ENCODE results near the gene GPR4. TPM values are rescaled to one million over a fixed set of nuclear protein-coding genes. Genes with fewer than 3 reads are reported as not detected.
A peak's percentile ranks its signal among the peaks of the same experiment; 100 is the strongest.

Gene GPR4
- total RNA-seq, 2 experiments from 2014 or later: 0.38 TPM; not detected in 1

- Histone ChIP-seq H3K27ac (ENCODE audit: low read depth, low read length, poor library complexity, severe bottlenecking) (no peak overlapping the region), H3K9me2 (ENCODE audit: insufficient read depth, low read length) (no peaks in the 10 kb centered on the region), H3K4me1 (ENCODE audit: insufficient read depth, low read length, poor library complexity, severe bottlenecking) (no peaks in the 10 kb centered on the region), H4K20me1 (ENCODE audit: insufficient read depth, low read length) (no peaks in the 10 kb centered on the region), H3K4me2 (ENCODE audit: low read length) (no peak overlapping the region), H3K79me2 (ENCODE audit: insufficient read depth, low read depth, low read length) (no peaks in the 10 kb centered on the region), H2AFZ (ENCODE audit: low read length) (no peak overlapping the region), H3K9me3 (ENCODE audit: low read length) (no peaks in the 10 kb centered on the region), H3K4me3 (ENCODE audit: low read depth, low read length, poor library complexity, severe bottlenecking) (no peak overlapping the region), H3K36me3 (ENCODE audit: insufficient read depth, low read length) (no peaks in the 10 kb centered on the region)
- BruUV-seq (replicated peaks): no TSS peak
- TF ChIP-seq EZH2phosphoT487 (IDR thresholded peaks at IDR 0.05; ENCODE audit: borderline replicate concordance, low read depth, low read length): no peak
- no peak for TF ChIP-seq CTCF (conservative IDR thresholded peaks at IDR 0.05; ENCODE audit: low read length)
- intact Hi-C loops (cut with micrococcal nuclease; ENCODE audit: unreplicated experiment): no loop called here
- DNase-seq (ENCODE audit: low spot score): no peak
- POLR2A ChIA-PET: no interaction called here
- CTCF ChIA-PET (ENCODE audit: unreplicated experiment): no interaction called here
Observed at GRCh38 chr19:45592366-45592765, 9.6 kb downstream of the GPR4 start.

- Histone ChIP-seq H2AFZ (ENCODE audit: low read length) (no peak overlapping the region), H3K4me2 (ENCODE audit: low read length) (no peak overlapping the region), H3K4me1 (ENCODE audit: insufficient read depth, low read length, poor library complexity, severe bottlenecking) (no peaks in the 10 kb centered on the region), H3K9me3 (ENCODE audit: low read length) (no peaks in the 10 kb centered on the region), H4K20me1 (ENCODE audit: insufficient read depth, low read length) (no peaks in the 10 kb centered on the region), H3K9me2 (ENCODE audit: insufficient read depth, low read length) (no peaks in the 10 kb centered on the region), H3K79me2 (ENCODE audit: insufficient read depth, low read depth, low read length) (no peaks in the 10 kb centered on the region), H3K27ac (ENCODE audit: low read depth, low read length, poor library complexity, severe bottlenecking) (no peak overlapping the region), H3K4me3 (ENCODE audit: low read depth, low read length, poor library complexity, severe bottlenecking) (no peak overlapping the region), H3K36me3 (ENCODE audit: insufficient read depth, low read length) (no peaks in the 10 kb centered on the region)
- ChIA-PET POLR2A (interaction anchor here (0.6 kb wide), 1 partner anchor 239 kb away, joined by 3 read pairs; no protein-coding TSS in a partner anchor), CTCF (ENCODE audit: unreplicated experiment) (no interaction called here)
- no peak for TF ChIP-seq EZH2phosphoT487 (IDR thresholded peaks at IDR 0.05; ENCODE audit: borderline replicate concordance, low read depth, low read length)
- TF ChIP-seq CTCF (conservative IDR thresholded peaks at IDR 0.05; ENCODE audit: low read length): no peak
- no TSS peak for BruUV-seq (replicated peaks)
- intact Hi-C loops (cut with micrococcal nuclease; ENCODE audit: unreplicated experiment): no loop called here
- no peak for DNase-seq (ENCODE audit: low spot score)
Observed at GRCh38 chr19:45591638-45592005, 10.4 kb downstream of the GPR4 start.

- no peak overlapping the region for H2AFZ ChIP-seq (ENCODE audit: low read length)
- no peak overlapping the region for H3K4me2 ChIP-seq (ENCODE audit: low read length)
- intact Hi-C loops (cut with micrococcal nuclease; ENCODE audit: unreplicated experiment): no loop called here
Observed at GRCh38 chr19:45591004-45591637, 10.9 kb downstream of the GPR4 start.

More at GRCh38 chr19:45591004-45591637, 10.9 kb downstream of the GPR4 start:
- CTCF ChIA-PET (ENCODE audit: unreplicated experiment): no interaction called here
- TF ChIP-seq CTCF (conservative IDR thresholded peaks at IDR 0.05; ENCODE audit: low read length): peak; percentile 71
- no peak for TF ChIP-seq EZH2phosphoT487 (IDR thresholded peaks at IDR 0.05; ENCODE audit: borderline replicate concordance, low read depth, low read length)
- peak; percentile 57 for DNase-seq (ENCODE audit: low spot score)
- BruUV-seq (replicated peaks): no TSS peak
- no peak overlapping the region for H3K27ac ChIP-seq (ENCODE audit: low read depth, low read length, poor library complexity, severe bottlenecking)
- no peaks in the 10 kb centered on the region for H4K20me1 ChIP-seq (ENCODE audit: insufficient read depth, low read length)
- no peaks in the 10 kb centered on the region for H3K4me1 ChIP-seq (ENCODE audit: insufficient read depth, low read length, poor library complexity, severe bottlenecking)
- POLR2A ChIA-PET: interaction anchor here (0.6 kb wide), 1 partner anchor 239 kb away, joined by 3 read pairs; no protein-coding TSS in a partner anchor
- no peak overlapping the region for H3K4me3 ChIP-seq (ENCODE audit: low read depth, low read length, poor library complexity, severe bottlenecking)
- H3K9me2 ChIP-seq (ENCODE audit: insufficient read depth, low read length): no peaks in the 10 kb centered on the region
- H3K9me3 ChIP-seq (ENCODE audit: low read length): no peaks in the 10 kb centered on the region
- no peaks in the 10 kb centered on the region for H3K36me3 ChIP-seq (ENCODE audit: insufficient read depth, low read length)
- H3K79me2 ChIP-seq (ENCODE audit: insufficient read depth, low read depth, low read length): no peaks in the 10 kb centered on the region

All from OCI-LY7 (cell line).